B cell (primary cell): Measurements from ENCODE around the gene STIMATE. TPM values are rescaled to one million over a fixed set of nuclear protein-coding genes. Genes with fewer than 3 reads are reported as not detected.

Source experiments
- ATAC-seq: fragments of 200-7000 bp; cut with Tn5 transposase; one replicate; pipeline ENCODE4 v1.10.0; 2021; ENCODE audit warnings: low read depth, mild to moderate bottlenecking, moderate number of reproducible peaks, moderate library complexity
- CTCF ChIA-PET: fragments of 350-600 bp; sonication (Branson Sonifier 250); formaldehyde crosslinking; loops from one replicate; lab custom pipeline; 2021; ENCODE audit warnings: antibody characterized with exemption, inconsistent platforms; lab: Charles Lee
- POLR2A ChIA-PET: fragments of 350-600 bp; sonication (Branson Sonifier 250); formaldehyde crosslinking; loops from one replicate; lab custom pipeline; 2021; ENCODE audit warnings: antibody characterized with exemption; lab: Charles Lee
- DNase-seq: peaks from one replicate; pipeline ENCODE4 v3.0.0; 2013
- H2AFZ ChIP-seq: 2 replicates; pipeline ENCODE4 v1.6.1; 2012; ENCODE audit warnings: mild to moderate bottlenecking, low read depth, low read length; ENCODE audit not compliant: insufficient read depth, poor library complexity, severe bottlenecking
- H3K27ac ChIP-seq, 2 donors: 1 replicate in 1 of 2; 2 replicates in 1 of 2; pipeline ENCODE4 v1.5.1; 2012 to 2013; ENCODE audit warnings: low read length in 2 of 2, mild to moderate bottlenecking in 2 of 2, moderate library complexity in 1 of 2
- H3K27me3 ChIP-seq, 4 experiments: fragments of 200-600 bp in 1 of 4; sonication (generic) in 1 of 4; replicated peaks in 1 of 4; 1 replicate in 2 of 4; 2 replicates in 2 of 4; pipeline versions ENCODE4 v1.6.1 to v1.7.0; 2013 to 2016; ENCODE audit warnings: low read length in 3 of 4, mild to moderate bottlenecking in 2 of 4, mixed read lengths in 1 of 4, moderate library complexity in 1 of 4; ENCODE audit not compliant: insufficient read depth in 4 of 4, control insufficient read depth in 3 of 4; ENCODE audit errors: control extremely low read depth in 1 of 4
- H3K36me3 ChIP-seq, 2 experiments: replicated peaks in 1 of 2; 1 replicate in 1 of 2; 2 replicates in 1 of 2; pipeline versions ENCODE4 v1.6.1 to v1.7.1; 2013; ENCODE audit warnings: low read length in 1 of 2; ENCODE audit not compliant: insufficient read depth in 2 of 2, control insufficient read depth in 1 of 2; ENCODE audit errors: control extremely low read depth in 1 of 2, extremely low read depth in 1 of 2
- H3K4me1 ChIP-seq, 2 donors: fragments of 200-600 bp in 1 of 2; sonication (generic) in 1 of 2; 1 replicate in 1 of 2; 2 replicates in 1 of 2; pipeline versions ENCODE4 v1.5.1 to v1.6.1; 2013 to 2017; ENCODE audit warnings: low read length in 2 of 2; ENCODE audit not compliant: control insufficient read depth in 2 of 2, insufficient read depth in 2 of 2
- H3K4me2 ChIP-seq: replicated peaks from 2 replicates; pipeline ENCODE3; 2012; ENCODE audit warnings: mild to moderate bottlenecking, low read depth, low read length; ENCODE audit not compliant: poor library complexity, severe bottlenecking
- H3K4me3 ChIP-seq, 5 experiments: fragments of 200-600 bp in 1 of 5; sonication (generic) in 1 of 5; 1 replicate in 3 of 5; 2 replicates in 2 of 5; pipeline versions ENCODE4 v1.5.1 to v1.7.0; 2011 to 2016; ENCODE audit warnings: low read length in 4 of 5, mild to moderate bottlenecking in 4 of 5, low read depth in 2 of 5, control low read depth in 1 of 5, moderate library complexity in 1 of 5; ENCODE audit not compliant: insufficient read depth in 1 of 5; ENCODE audit errors: control extremely low read depth in 1 of 5, extremely low read depth in 1 of 5
- H3K79me2 ChIP-seq: fragments of 200-600 bp; sonication (generic); one replicate; pipeline ENCODE4 v1.6.0; 2016; ENCODE audit warnings: low read length; ENCODE audit not compliant: control insufficient read depth, insufficient read depth
- H3K9ac ChIP-seq: fragments of 200-600 bp; sonication (generic); 2 replicates; pipeline ENCODE4 v1.6.1; 2017; ENCODE audit warnings: mild to moderate bottlenecking, low read length, moderate library complexity
- H3K9me3 ChIP-seq, 3 donors: one replicate each; pipeline versions ENCODE4 v1.6.1 to v1.7.1; 2013; ENCODE audit warnings: low read length in 2 of 3; ENCODE audit not compliant: control insufficient read depth in 2 of 3, insufficient read depth in 1 of 3; ENCODE audit errors: control extremely low read depth in 1 of 3
- H4K20me1 ChIP-seq: 2 replicates; pipeline ENCODE4 v1.6.0; 2012; ENCODE audit warnings: mild to moderate bottlenecking, low read length; ENCODE audit not compliant: insufficient read depth, control insufficient read depth, poor library complexity, severe bottlenecking
- H3K27ac Mint-ChIP-seq: one replicate; pipeline ENCODE4 v1.8.0; 2021; ENCODE audit warnings: mixed read lengths
- H3K27me3 Mint-ChIP-seq: one replicate; pipeline ENCODE4 v1.8.0; 2021; ENCODE audit warnings: mixed read lengths
- H3K4me1 Mint-ChIP-seq: one replicate; pipeline ENCODE4 v1.8.0; 2021; ENCODE audit warnings: mixed read lengths
- H3K4me3 Mint-ChIP-seq: one replicate; pipeline ENCODE4 v1.8.0; 2021; ENCODE audit warnings: mixed read lengths
- H3K9me3 Mint-ChIP-seq: one replicate; pipeline ENCODE4 v1.8.0; 2022; ENCODE audit warnings: mixed read lengths; ENCODE audit not compliant: insufficient read depth
- CTCF ChIP-seq: fragments of 200-600 bp; IDR thresholded peaks from one replicate; pipeline ENCODE4 v1.8.0; 2022; ENCODE audit warnings: antibody characterized with exemption, mild to moderate bottlenecking
- EZH2 ChIP-seq: IDR thresholded peaks from 2 replicates; pipeline ENCODE4 v1.6.1; 2012; ENCODE audit warnings: borderline replicate concordance, low read depth, mild to moderate bottlenecking, moderate library complexity, low read length; ENCODE audit not compliant: insufficient read depth, poor library complexity, severe bottlenecking
- WGBS: methylation state at CpG from one replicate; pipeline ENCODE4 v1.1.5; 2013; ENCODE audit warnings: missing lambda C conversion rate; ENCODE audit not compliant: insufficient coverage; 5-methylcytosine and 5-hydroxymethylcytosine counted together
- intact Hi-C: fragments of 100-400 bp; cut with micrococcal nuclease; formaldehyde crosslinking; loops from one replicate; pipeline ENCODE4 v1.10.0; 2022
- polyA plus RNA-seq: library from polyadenylated mRNA; depleted of rRNA; stranded (reverse); fragments of >200 nt; gene quantifications from 2 replicates; pipeline ENCODE4 v1.2.3, GENCODE V29; 2012
- total RNA-seq, 2 donors: library from RNA; stranded (reverse); fragments of 120-200 nt in 1 of 2; gene quantifications; 1 replicate in 1 of 2; 2 replicates in 1 of 2; pipeline versions ENCODE4 v1.2.3 to v1.2.4, GENCODE V29; 2013 to 2022

Gene STIMATE
- total and polyA plus RNA-seq, 2 donors (not counting 1 experiment from before 2014, with no cell fraction given): 24.6 to 38.4 TPM

- H3K4me1 ChIP-seq: no peaks in the 10 kb centered on the region
- H3K4me3 ChIP-seq: no peak overlapping the region
- H3K27me3 ChIP-seq: no peaks in the 10 kb centered on the region
- Mint-ChIP-seq H3K4me3 (no peak overlapping the region), H3K27ac (no peak overlapping the region), H3K4me1 (no peaks in the 10 kb centered on the region), H3K9me3 (no peaks in the 10 kb centered on the region), H3K27me3 (no peaks in the 10 kb centered on the region)
- H3K27ac ChIP-seq: no peak overlapping the region
- H3K9ac ChIP-seq: no peak overlapping the region
- DNase-seq (no peak), ATAC-seq (no peak)
- CTCF ChIA-PET: no interaction called here
- no peak overlapping the region for H2AFZ ChIP-seq
- intact Hi-C loops: no loop called here
- TF ChIP-seq CTCF (no peak), EZH2 (no peak)
- no peak overlapping the region for H3K4me2 ChIP-seq
- 98% methylated on average over 7 of the region's 7 CpGs for WGBS
- no peaks in the 10 kb centered on the region for H4K20me1 ChIP-seq
- H3K9me3 ChIP-seq: no peaks in the 10 kb centered on the region
- POLR2A ChIA-PET: no interaction called here
- H3K36me3 ChIP-seq: no peaks in the 10 kb centered on the region
- H3K79me2 ChIP-seq: no peaks in the 10 kb centered on the region
Observed at GRCh38 chr3:52817860-52818259, 79.5 kb downstream of the STIMATE start.

GRCh38 chr3:52817221-52817620 lies 80.1 kb downstream of the STIMATE start:
- H3K36me3 ChIP-seq: no peaks in the 10 kb centered on the region
- ChIA-PET POLR2A (no interaction called here), CTCF (no interaction called here)
- no peak overlapping the region for H2AFZ ChIP-seq
- 98% methylated on average over 7 of the region's 10 CpGs for WGBS
- Mint-ChIP-seq H3K27me3 (no peaks in the 10 kb centered on the region), H3K27ac (no peak overlapping the region), H3K9me3 (no peaks in the 10 kb centered on the region), H3K4me1 (no peaks in the 10 kb centered on the region), H3K4me3 (no peak overlapping the region)
- no peak overlapping the region for H3K4me2 ChIP-seq
- H3K27ac ChIP-seq: no peak overlapping the region
- no peaks in the 10 kb centered on the region for H4K20me1 ChIP-seq
- no peak for DNase-seq
- H3K9ac ChIP-seq: no peak overlapping the region
- H3K4me1 ChIP-seq: no peaks in the 10 kb centered on the region
- no peaks in the 10 kb centered on the region for H3K79me2 ChIP-seq
- ATAC-seq: no peak
- H3K27me3 ChIP-seq: no peaks in the 10 kb centered on the region
- TF ChIP-seq CTCF: no peak
- H3K4me3 ChIP-seq: no peak overlapping the region
- intact Hi-C loops: no loop called here
- H3K9me3 ChIP-seq: no peaks in the 10 kb centered on the region
